Superior temporal gyrus (tissue), 1 donor: ENCODE results near the gene KDM5B.

Experiments
- DNase-seq: peaks from one replicate; pipeline ENCODE4 v3.0.0-alpha.2; 2016; ENCODE audit errors: extremely low spot score

Gene KDM5B

GRCh38 chr1:202711949-202712635 is 96.1 kb downstream of the KDM5B start:
- DNase-seq: no peak

DNA sequence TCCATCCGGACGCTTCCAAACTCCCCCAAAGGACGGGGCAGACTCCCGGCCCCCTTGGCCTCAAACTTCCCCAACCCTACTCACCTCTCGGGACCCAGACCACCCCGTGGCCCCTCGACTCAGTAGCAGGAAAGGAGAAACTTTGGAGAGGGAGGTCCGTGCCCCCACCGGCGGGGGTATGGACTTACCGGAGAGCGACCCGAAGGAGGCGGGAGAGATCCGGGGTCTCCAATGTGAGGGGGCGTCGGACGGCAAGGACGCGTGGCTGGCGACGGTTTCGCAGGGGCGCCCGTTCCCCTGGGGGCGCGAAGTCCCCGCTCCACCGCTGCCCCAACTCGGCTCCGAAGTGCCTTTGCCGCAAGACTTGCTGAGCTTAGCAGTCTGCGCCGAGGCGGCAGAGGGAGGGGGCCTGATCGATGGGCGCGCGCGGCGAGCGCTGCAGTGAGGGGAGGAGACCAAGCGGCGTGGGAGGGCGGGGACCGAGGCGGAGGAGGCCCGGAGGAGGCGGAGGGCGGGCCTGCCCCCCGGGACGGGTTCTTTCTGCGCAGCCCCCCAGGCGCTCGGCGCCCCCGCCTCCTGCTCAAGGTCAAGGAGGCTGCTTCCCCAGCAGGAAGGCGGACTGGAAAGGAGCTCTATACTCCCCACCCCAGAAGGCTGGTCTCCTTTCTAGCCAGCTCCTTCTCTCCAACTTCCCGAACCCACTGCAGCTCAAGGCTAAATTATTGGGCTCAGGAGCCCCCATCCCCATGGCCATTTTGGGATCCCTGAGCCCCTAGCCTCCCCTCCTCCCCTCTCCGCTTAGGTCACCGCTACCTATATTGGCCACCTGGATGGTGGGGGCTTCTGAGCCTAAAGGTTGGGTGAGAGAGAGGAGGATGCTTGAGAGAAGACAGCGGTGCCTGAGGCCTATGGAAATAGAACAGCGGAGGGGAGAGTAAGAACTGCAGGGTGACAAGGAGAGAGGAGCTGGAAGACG is 97.9 kb downstream of the KDM5B start, which contains the start of gene SYT2:
Gene SYT2, minus strand, starts transcription at position 385 of the 976 bp plus-strand sequence. CDS start 104,682 bp downstream, outside the sequence.
- no peak for DNase-seq

DNA sequence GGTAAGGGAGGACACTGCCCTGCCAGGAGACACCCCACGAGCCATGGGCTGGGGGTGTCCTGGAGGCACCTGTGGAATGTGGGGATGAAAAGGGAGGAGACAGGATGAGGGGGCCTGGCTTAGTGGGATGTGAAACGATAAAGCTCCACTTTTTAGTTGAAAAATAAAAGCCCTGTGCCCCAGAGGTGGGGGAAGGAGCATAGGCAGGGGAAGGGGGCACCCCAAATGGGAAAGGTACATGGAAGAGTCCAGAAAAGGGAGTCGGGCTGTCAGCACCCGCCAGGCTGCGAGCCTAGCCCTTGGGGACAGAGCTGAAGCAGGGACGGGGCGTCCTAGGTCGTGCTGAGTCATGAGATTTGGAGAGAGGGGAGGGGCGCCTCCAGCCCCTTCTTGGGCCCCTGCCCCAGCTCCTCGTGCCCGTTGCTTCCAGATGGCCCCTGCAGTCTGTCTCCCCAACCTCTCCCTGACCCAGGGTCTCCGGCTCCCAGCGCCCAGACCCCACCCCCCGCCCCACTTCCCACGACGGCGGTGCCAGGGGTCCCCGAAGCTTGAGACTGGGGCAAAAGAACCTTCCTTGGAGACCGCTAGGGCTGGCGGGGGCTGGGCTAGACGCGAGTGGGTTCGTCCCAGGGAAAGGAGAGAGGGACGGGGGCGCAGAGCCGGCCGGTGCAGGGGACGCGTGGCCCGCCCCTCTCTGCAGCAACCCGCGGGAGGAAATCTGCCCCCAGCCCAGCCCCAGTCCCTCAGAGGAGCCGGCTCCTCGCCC is 98.8 kb downstream of the KDM5B start:
- no peak for DNase-seq

DNA sequence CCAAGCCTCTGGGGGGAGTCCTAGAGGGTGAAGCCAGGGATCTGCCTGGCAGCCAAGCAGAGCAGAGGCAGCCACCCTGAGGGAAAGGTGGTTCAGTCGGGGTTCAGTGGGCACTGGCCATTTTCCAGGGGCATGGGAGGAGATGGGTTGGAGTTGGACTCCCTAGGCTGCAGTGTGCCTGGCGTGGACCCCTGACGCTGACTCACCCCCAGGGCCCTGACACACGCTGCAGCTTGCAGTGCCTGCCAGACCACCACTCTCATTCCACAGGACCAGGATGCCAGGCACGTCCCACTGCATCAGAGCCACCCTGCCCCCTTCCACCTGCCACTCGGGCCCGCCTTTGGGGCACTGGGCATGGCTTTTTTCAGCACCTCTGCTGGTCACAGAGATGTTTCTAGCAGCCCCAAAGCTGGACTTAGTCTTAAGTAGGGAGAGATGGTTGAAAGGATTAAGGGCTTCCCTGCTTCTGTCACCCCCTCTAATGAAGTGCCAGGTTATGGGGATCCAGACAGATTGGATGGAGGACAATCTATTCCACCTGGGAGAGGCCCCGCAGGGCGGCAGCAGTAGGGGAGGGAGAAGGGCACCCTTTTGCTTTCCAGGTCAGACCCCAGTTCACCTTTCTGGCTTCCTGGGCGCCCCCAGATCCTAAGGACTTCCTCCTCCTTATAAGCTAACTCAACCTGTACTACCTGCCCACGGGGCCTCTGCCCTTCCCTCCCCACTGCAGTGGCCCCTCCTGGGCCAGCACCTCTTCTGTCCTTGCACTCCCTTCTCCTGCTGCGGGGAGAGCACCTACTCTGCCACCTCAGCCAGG is 99.6 kb downstream of the KDM5B start:
- DNase-seq: no peak

GRCh38 chr1:202706851-202707250 is 101.4 kb downstream of the KDM5B start:
- DNase-seq: no peak

DNA sequence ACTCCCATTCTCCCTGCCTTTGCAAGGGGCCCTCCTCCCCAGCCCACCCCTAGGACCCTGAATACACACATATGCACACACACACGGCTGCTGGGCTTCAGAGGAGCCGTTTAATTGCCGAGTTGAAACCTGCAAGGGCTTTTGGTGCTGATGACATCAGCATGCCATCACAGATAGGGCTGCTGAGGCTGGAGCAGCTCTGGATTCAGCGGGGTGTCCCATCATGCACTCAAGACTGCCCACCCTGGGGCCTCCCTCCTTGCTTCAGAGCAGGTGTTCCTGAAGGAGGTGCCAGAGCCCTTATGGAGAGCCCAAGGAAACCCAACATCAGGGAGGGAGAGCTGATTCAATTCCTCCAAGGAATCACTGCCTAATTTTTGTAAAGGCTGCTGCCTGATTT is 103.6 kb downstream of the KDM5B start:
- no peak for DNase-seq

DNA sequence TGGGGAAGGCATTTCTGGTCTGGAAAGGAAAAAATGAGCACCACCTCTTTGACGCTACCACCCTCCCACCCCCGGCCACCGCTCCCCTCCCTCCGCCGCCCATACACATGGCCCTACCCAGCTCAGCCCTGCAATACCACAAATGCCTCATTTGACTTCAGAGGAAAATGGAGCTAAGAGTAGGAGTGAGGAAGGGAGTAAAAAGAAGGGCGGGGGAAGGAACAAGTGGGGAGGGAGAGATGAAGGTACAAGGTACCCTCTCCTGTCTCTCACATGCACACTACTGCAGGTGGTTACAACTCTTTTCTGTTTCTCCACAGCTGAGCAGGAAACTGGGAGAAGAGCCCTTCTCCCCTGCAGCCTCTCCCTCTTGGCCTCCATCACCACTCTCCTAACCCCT is 105.0 kb downstream of the KDM5B start:
- DNase-seq: no peak

DNA sequence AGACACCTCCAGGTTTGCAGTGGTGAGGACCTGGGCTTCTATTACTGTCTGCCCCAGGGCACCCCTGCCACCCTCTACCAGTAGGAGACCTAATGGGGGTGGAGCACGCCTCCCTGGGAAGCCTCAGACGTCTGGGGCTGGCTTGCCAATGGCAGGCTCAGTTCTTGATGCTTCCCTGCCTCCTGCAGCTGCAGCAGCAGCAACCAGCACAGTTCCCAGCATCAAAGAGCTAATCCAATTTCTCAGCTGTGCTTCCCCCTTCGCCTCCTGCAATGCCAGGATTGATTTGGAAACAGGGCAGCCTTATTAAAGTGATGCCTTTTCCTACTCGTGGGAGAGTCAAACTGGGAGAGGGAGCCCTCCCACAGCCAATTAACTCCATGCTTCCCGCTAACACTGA is 106.1 kb downstream of the KDM5B start:
- DNase-seq: no peak

GRCh38 chr1:202701200-202701599 is 107.0 kb downstream of the KDM5B start:
- no peak for DNase-seq

GRCh38 chr1:202700061-202700460 is 108.2 kb downstream of the KDM5B start:
- DNase-seq: no peak

- DNase-seq: no peak
These were observed 109.9 kb downstream of the KDM5B start for GRCh38 chr1:202698276-202698675.

GRCh38 chr1:202697038-202697437 is 111.2 kb downstream of the KDM5B start:
- DNase-seq: no peak

DNA sequence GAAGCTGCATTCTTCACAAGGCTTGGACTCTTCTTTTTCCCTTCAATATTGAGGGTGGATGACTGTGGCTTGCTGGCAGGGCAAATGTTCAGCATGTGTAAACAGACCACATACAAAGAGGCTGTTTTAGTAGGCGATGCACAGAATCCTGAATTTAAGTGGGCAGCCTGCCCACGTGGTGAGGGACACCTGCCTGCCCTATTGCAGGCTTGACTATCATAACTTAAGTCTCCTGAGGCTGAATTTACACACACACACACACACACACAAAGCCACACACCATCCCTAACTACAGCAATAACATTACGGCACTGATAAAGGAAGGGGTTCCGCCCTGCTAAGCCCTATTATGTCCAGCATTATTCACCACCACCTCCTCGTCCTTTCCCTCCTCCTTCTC is 113.9 kb downstream of the KDM5B start:
- no peak for DNase-seq

GRCh38 chr1:202692959-202693555 is 115.2 kb downstream of the KDM5B start:
- peak; percentile 51 for DNase-seq

DNA sequence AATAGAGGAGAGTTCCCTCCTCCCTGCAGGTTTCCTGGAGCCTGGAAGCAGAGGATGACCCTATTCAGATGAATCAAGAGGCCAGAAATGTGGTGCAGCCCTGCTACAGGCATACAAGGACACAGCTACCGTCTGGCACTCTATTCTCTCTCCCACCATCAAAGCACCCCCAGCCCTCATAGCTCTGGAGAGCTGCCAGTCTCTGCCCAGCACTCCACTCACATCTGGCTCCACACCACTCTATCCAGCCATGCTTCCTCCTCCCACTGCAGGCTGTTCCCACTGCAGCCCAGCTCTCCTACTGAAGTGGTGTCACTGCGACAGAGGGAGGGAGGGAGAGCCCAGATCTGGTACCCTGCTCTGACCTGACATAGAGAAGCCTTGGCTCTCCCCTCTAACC is 116.4 kb downstream of the KDM5B start:
- DNase-seq: no peak

DNA sequence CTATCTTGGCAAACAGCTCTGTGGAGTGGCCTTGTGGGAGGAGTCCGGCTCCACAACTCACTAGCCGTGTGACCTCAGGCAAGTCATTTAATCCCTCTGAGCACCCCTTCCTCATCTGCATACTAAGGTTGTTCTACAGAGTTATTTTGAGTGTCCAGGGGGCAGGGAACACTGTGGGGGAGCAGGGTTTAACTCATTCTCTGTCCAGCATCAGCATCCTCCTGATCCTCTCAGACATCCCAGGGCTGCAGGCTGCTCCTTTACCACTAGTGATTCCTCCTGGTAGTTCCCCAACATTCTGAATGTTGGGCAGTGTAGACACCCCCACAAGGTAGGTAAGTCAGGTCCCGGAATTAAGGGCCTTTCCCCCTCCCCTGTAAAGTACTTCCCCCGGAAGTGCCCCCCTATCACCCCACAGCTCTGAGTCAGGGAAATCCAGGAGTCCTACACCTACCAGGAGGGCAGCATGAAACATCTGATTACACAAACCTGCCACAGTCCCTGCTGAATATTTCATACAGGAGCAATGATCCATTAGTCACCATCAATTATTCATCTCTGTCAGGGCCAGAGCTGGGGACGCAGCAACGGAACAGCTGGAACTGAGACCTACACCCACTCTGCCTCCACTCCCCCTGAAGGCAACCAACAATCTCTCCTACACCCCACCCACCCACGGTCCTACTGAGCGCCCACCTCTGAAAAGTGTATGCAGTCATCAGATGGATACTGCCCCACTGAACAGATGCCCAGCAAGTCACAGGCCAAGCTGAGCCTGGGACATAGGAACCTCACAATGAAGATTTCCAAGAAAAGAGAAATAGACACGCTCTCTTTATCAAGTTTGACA is 118.5 kb downstream of the KDM5B start:
- no peak for DNase-seq

GRCh38 chr1:202689082-202689481 is 119.1 kb downstream of the KDM5B start:
- no peak for DNase-seq

GRCh38 chr1:202688401-202688800 is 119.8 kb downstream of the KDM5B start:
- peak; percentile 73 for DNase-seq

GRCh38 chr1:202687798-202688197 is 120.4 kb downstream of the KDM5B start:
- DNase-seq: no peak

GRCh38 chr1:202687370-202687769 is 120.9 kb downstream of the KDM5B start:
- DNase-seq: no peak
